ENCODE results near the gene BUD13.

The BUD13 gene

DNA sequence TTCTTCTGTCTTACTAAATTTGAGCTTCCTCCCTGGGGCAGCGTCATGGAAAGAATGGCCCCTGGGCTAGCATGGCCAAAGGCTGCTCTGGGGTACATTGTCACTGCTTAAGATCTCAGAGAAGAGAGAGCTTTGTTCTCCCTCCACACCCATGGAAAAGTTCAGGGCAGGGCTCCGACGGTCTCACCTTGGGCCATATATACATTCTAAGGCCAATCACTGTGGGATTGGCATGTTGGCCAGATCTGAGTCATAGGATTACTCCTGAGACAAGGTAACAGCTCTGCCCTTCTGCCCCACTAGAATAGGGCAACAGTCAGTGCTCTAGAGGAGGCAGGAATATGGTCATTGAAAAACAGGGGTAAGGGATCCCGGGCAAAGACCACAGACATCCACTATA is 56.2 kb downstream of the BUD13 start:
- no peak for DNase-seq (ENCODE audit: low spot score)

DNA sequence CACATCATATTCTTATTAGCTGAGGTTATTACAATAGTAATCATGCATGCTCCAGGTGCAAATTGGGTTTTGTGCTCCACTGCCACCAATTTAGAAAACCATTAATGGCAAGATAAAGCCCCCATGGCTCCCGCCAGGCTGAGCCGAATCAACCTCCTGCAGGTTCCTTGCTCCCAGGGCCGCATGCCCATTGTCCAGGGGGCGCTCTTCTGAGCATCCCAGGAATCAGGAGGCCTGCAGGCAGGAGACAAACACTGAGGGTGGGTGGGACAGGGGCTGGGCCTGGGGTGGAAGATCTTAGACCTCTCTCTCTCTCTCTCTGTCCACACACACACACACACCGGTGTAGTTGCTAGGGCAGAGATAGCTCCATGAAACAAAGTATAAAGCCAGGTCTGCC is 57.4 kb downstream of the BUD13 start:
- no peak for DNase-seq (ENCODE audit: low spot score)

DNA sequence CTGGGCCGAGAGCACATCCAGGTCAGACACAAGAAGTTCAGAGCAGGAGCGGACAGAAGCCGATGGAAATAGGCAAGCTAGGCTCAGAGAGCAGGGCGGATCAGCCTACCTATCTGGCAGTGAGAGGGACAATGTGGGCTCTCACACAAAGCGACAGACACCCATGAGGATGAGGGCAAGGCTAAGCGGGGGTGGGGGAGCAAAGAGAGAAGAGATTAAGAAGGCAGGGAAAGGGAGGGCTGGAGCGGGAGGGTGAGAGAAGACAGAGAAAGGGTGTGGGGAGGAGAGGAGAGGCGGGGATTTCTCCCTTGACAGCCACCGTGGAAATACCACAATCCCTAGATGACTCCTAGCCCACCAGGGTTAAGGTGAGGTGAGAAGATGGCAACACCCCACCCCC is 57.9 kb downstream of the BUD13 start:
- DNase-seq (ENCODE audit: low spot score) = no peak

DNA sequence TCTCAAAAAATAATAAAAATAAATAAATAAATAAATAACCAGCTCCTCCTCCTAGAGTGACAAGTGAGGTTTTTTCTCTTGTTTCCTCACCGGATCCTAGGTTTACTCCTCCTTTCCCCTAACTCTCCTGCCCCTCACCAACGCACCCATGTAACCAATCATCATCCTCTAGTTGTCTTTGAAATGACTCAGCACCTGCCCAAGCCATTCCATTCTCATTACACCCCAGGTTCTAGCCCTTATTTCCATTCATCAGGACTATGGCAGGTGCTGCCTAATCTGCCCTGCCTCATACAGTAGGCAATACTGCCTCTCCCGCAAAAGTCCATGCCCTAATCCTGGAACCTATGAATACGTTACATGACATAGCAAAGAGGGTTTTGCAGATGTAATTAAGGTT is 60.4 kb downstream of the BUD13 start:
- no peak for DNase-seq (ENCODE audit: low spot score)

DNA sequence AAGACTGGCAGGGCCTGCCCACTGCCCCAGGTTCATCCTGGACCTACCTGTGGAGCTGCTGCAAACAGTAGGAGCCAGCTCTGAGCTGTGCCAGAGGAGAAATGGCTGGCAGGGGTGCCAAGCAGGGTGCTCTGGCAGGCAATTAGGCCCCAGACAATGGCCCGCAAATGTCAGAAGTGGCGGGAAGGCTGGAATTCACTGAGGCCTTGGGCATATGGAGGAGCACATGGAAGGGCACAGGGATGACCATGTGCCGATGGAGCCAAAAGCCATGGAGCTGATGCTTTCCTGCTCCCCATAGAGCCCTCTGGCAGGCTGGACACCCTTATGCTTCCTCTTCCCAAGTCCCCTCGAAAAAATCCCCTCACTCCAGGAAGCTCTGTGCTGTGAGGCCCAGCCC is 62.0 kb downstream of the BUD13 start:
- no peak for DNase-seq (ENCODE audit: low spot score)

DNA sequence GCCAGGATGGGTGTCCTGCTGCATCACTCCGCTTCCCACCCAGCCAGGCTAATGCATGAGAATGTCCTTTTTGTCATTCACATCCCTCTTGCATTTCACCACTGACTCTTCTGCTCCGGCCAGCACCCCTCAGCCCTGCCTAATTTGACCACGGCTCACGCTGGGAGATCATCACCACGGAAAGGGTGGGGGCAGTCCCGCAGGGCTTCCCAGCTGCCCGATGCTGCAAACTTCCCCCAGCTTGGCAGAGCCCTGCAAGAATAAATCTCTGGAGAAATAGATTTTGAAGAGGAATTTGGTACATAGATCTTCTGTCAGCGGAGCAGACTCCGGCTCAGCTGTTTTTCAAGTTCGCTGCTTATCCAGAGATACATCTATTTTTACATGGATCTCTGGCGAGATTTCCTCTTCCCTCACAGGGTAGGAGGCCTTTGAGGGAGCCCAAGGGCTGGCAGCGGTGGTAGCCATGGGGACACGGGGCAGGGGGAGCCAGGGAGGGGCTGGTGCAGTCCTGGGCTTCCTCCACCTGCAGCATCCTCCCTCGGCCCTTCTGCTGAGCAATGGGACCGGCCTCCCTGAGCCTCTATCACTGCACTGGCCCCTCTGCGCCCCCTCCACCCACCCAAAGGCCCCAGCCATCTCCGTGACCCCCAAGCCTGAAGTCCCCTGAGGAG is 62.6 kb downstream of the BUD13 start:
- DNase-seq (ENCODE audit: low spot score) = no peak

DNA sequence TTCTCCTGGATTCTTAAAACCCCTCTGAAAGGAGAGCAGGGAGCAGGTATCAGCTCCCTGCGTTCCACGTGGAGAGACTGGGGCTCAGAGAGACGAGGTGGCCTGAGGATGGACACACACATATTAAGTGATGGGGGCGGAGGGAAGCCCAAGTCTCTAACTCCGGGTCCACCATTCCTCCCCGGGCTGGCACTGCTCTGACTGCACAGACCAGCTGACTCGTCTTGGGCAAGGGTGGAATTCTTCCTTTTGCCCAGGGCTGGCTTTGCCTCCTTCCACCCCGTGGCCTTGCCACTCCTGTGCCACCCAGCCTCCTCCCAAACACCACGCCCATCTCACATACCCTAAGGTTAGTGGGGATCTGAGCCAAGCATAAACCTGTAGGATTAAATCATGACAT is 65.0 kb downstream of the BUD13 start:
- no peak for DNase-seq (ENCODE audit: low spot score)

DNA sequence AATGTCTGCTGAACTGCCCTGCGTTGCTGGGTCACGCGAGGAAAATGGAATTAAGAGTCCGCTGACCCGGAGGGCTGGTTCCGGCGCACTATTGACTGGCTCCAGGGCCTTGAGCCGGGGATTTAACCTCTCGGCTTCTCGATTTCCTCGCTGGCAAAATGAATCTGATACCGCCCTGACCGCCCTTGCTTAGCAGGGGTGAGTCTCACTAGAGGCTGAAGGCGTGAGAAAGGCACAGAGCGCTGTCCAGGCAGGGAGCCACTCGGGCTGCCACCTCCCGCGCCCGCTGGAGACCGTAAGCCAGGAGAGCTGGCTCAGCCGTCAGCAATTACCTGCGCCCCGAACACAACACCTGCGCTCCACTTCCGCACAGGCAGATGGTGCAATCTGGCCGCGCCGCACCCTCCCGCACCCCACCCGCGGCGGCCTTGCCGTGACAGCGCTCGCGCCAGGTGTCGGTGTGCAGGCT is 65.6 kb downstream of the BUD13 start:
- DNase-seq (ENCODE audit: low spot score) = no peak

DNA sequence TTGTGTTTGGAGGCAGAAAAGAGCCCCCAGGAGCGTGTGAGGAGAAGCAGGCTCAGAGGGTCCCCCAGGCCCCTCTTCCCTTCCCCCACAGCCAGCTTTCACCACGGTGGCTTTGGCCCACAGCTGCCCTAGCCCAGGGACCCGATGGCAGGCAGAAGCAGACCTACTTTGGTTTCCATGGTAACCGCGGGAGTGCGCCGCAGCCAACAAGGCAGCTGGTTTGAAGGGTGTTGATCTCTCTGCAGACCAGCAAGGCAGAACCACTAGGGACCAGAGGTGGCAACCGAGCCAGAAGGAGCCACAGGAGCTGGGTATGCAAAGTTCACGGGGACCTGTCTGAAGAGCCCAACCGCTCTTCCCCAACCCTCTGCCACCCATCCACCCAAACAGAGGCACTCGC is 69.4 kb downstream of the BUD13 start:
- DNase-seq (ENCODE audit: low spot score) = no peak

DNA sequence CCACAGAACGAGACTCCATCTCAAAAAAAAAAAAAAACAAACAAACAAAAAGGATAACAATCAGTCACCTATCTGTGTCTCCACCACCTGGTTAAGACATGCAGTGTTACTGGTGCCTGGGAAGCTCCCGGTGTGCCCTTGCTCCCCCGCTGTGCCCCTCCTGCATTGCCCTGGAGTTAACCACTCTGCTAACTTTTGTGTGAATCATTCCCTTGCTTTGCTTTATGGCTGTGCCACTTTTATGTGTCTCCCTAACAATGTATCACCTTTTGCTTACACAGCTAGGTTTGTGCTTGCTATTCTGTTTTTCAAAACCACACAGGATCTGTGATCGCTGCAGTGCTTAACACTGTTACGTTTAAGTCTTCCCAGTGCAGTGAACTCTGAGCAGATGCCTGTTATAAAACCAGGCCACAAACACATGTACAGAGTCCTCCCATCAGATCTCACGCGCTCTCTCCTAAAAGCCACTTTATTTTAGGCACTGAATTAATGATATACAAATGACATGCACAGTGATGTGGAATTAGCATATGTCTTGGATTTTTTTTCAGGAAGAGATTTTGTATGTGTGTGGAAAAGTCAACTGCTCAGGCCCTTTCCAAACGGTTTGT is 69.9 kb downstream of the BUD13 start:
- no peak for DNase-seq (ENCODE audit: low spot score)

DNA sequence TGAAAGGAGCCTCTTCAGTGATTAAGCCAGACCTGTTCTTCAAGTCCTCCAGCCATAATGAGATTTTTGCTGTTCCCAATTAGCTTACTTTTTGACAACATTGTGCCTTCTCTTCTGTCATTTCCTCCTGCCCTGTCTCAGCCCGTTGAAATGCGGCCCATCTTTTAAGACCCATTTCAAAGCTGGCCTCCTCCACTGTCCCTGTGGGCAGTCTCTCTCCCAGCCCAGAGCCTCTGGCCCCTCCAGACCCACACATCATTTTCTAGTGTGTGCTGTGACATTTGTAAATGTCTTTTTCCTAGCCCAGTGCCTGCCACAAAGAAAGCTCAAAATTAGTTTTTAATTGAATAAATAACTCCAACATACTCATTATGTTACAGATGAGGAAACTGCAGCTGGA is 70.9 kb downstream of the BUD13 start:
- no peak for DNase-seq (ENCODE audit: low spot score)

DNA sequence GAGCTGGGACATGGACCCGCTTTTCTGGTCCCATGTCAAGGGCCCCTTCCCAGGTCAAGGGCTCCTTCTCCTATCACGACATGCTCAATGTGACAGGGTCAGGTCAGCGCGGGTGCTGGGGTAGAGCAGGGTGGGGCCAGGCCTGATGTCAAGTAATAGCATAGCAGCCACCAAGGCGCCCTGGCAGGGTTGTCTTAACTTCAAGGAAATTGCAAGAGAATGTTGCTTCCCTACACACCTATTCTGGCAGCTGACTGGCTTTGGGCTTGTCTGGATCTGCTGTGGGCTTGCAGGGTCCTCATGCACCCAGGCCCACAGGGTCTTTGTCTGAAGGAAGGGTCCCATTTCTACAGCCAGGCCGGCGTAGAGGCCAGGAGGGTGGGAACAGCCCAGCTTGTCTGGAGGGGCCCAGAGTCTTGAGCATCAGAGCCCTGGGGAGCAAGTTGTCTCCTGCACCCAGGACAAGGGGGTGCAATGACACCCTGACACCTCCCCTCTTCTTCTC is 71.4 kb downstream of the BUD13 start:
- DNase-seq (ENCODE audit: low spot score) = no peak

DNA sequence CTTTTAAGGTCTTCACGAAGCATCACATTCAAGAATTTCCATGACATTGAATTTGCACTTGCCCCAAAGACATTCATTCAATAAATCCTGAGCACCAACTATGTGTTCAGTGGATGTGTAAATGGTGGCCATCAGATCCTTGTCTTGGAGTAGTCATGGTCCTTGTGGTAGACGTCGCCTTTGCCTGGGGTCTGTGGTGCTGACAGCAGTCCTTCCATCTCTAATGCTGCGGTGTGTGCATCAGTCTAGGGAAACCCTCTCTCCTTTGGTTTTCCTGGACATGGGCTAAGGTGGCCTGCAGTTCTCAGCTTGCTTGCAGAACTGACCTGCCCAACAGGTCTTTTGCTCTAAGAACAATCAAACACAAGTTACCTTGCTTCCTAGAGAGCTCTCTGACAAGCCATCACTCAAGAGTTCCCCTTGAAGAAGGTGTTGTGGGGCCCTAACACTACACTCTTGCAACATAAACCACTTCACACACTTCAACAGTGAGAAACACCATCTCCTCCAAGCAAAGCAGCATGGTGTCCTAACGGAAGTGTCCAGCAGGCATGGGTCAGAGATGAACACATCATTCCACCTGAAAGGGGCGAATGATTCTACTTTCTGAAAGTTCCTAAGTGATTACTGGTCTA is 72.1 kb downstream of the BUD13 start:
- no peak for DNase-seq (ENCODE audit: low spot score)
